CMK (cell line): ENCODE measurements around the gene CYBA.

ENCODE experiments used
- DNase-seq: peaks from one replicate; pipeline ENCODE4 v3.0.0-alpha.2; 2010; ENCODE audit warnings: low read depth

The CYBA gene

DNA sequence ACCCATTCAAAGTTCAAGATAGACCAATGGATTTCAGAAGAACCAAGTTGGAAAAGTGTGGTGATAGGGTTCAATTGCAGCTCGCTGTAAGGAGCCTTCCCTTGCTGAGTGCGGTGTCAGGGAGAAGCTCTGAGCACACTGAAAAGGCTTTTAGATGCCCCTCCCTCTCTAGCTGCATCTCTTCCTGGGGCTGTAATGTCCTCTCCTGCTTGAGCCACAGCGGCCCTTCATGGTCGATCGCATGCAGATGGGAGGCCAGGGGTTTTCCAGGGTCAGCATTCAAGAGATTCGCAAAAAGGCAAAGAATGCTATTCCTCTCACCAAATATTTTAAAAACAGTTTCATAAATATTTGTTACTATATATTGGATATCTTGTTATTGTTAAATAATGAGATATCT, 56.9 kb downstream of the CYBA start:
- no peak for DNase-seq

DNA sequence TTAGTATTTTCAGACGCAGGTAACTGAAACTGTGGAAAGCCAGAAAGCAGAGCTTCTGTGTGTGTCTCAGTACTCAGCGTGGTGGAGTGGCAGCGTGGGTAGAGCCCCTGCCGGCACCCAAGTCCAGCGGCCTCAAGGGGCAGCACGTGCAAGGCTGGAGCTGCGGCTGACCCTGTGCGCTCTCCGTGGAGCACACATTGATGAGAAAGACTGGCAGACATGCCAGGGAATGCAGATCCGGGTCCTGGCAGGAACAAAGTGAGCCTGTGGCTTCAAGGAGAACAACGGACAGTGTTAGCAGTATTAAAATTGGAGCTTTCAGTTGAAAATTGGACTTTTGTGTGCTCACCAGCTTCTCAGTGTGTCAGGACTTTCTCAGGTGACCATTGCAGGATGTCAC, 57.4 kb downstream of the CYBA start:
- DNase-seq, result no peak
